Natural killer cell (primary cell): ENCODE measurements around the gene DOCK7. TPM values are rescaled to one million over a fixed set of nuclear protein-coding genes. Genes with fewer than 3 reads are reported as not detected.

Experiments
- ATAC-seq, 3 donors: fragments of 150-1000 bp in 2 of 3; fragments of 200-7000 bp in 1 of 3; cut with Tn5 transposase; 1 replicate in 1 of 3; 2 replicates in 2 of 3; pipeline ENCODE4 v1.10.0; 2021; ENCODE audit warnings: mild to moderate bottlenecking in 2 of 3, moderate library complexity in 2 of 3
- DNase-seq, 2 donors: peaks; one replicate each; pipeline versions ENCODE4 v3.0.0 to v3.0.0-alpha.2; 2013 to 2021; ENCODE audit warnings: mixed read lengths in 1 of 2
- H3K27ac ChIP-seq: one replicate; pipeline ENCODE4 v1.5.1; 2013; ENCODE audit warnings: mild to moderate bottlenecking, low read length
- H3K27me3 ChIP-seq: one replicate; pipeline ENCODE4 v1.6.1; 2013; ENCODE audit warnings: low read length; ENCODE audit not compliant: control insufficient read depth, insufficient read depth
- H3K36me3 ChIP-seq: one replicate; pipeline ENCODE4 v1.6.1; 2013; ENCODE audit warnings: low read length; ENCODE audit not compliant: control insufficient read depth, insufficient read depth
- H3K4me1 ChIP-seq: one replicate; pipeline ENCODE4 v1.6.1; 2013; ENCODE audit warnings: low read length; ENCODE audit not compliant: control insufficient read depth, insufficient read depth
- H3K4me3 ChIP-seq: one replicate; pipeline ENCODE4 v1.5.1; 2013; ENCODE audit warnings: low read length
- H3K9me3 ChIP-seq: one replicate; pipeline ENCODE4 v1.6.1; 2013; ENCODE audit warnings: low read length; ENCODE audit not compliant: control insufficient read depth, insufficient read depth
- H3K27ac Mint-ChIP-seq, 2 donors: one replicate each; pipeline ENCODE4 v1.8.0; 2022; ENCODE audit warnings: mild to moderate bottlenecking in 2 of 2, mixed read lengths in 2 of 2, moderate library complexity in 1 of 2
- H3K27me3 Mint-ChIP-seq, 2 donors: one replicate each; pipeline ENCODE4 v1.8.0; 2022; ENCODE audit warnings: low read depth in 2 of 2, mixed read lengths in 2 of 2
- H3K36me3 Mint-ChIP-seq: one replicate; pipeline ENCODE4 v1.8.0; 2022; ENCODE audit warnings: mixed read lengths
- H3K4me1 Mint-ChIP-seq, 2 donors: one replicate each; pipeline ENCODE4 v1.8.0; 2022; ENCODE audit warnings: mixed read lengths in 2 of 2
- H3K4me3 Mint-ChIP-seq: one replicate; pipeline ENCODE4 v1.8.0; 2022; ENCODE audit warnings: mild to moderate bottlenecking, moderate library complexity, mixed read lengths
- H3K9me3 Mint-ChIP-seq, 2 donors: one replicate each; pipeline ENCODE4 v1.8.0; 2022; ENCODE audit warnings: mixed read lengths in 2 of 2
- WGBS: methylation state at CpG from one replicate; pipeline ENCODE4 v1.1.7; 2013; ENCODE audit warnings: missing lambda C conversion rate; ENCODE audit not compliant: insufficient coverage; 5-methylcytosine and 5-hydroxymethylcytosine counted together
- intact Hi-C: fragments of 100-400 bp; cut with micrococcal nuclease; formaldehyde crosslinking; loops from one replicate; pipeline ENCODE4 v1.14.2; 2022
- total RNA-seq, 4 donors: library from RNA; stranded (reverse); fragments of 120-200 nt in 1 of 4; gene quantifications; one replicate each; pipeline versions ENCODE4 v1.2.3 to v1.2.4, GENCODE V29; 2013 to 2022
- TF ChIP-seq, protein P1 (sequence below): fragments of 200-600 bp; IDR thresholded peaks from one replicate; pipeline ENCODE4 v1.8.0; 2022; ENCODE audit warnings: antibody characterized with exemption

DOCK7 gene
- total RNA-seq, 3 donors from 2014 or later (not counting 1 experiment from before 2014, with no cell fraction given), result 4.3 to 13.1 (median 6.0) TPM

DNA sequence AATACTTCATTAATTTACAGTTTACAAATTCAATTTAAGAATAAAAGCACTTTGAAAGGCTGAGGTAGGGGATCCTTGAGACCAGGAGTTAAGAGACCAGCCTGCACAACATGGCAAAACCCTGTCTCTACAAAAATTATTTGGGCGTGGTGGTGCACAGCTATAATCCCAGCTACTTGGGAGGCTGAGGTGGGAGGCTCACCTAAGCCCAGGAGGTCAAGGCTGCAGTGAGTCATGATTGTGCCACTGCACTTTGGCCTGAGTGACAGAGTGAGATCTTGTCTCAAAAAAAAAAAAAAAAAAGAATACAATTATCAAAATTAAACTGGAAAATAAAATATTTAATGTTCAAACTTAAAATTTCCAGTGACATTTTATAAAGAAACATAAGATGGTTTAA lies 179.2 kb downstream of the DOCK7 start:
- Histone ChIP-seq H3K4me3 (no peak overlapping the region), H3K27me3 (no peaks in the 10 kb centered on the region), H3K27ac (no peak overlapping the region), H3K9me3 (no peaks in the 10 kb centered on the region), H3K36me3 (no peaks in the 10 kb centered on the region), H3K4me1 (no peaks in the 10 kb centered on the region)
- Mint-ChIP-seq H3K9me3 (no peaks in the 10 kb centered on the region), H3K4me3 (no peak overlapping the region), H3K27me3 (no peaks in the 10 kb centered on the region), H3K4me1 (no peaks in the 10 kb centered on the region), H3K36me3 (no peaks in the 10 kb centered on the region), H3K27ac (no peak overlapping the region)
- TF ChIP-seq, protein P1, sequence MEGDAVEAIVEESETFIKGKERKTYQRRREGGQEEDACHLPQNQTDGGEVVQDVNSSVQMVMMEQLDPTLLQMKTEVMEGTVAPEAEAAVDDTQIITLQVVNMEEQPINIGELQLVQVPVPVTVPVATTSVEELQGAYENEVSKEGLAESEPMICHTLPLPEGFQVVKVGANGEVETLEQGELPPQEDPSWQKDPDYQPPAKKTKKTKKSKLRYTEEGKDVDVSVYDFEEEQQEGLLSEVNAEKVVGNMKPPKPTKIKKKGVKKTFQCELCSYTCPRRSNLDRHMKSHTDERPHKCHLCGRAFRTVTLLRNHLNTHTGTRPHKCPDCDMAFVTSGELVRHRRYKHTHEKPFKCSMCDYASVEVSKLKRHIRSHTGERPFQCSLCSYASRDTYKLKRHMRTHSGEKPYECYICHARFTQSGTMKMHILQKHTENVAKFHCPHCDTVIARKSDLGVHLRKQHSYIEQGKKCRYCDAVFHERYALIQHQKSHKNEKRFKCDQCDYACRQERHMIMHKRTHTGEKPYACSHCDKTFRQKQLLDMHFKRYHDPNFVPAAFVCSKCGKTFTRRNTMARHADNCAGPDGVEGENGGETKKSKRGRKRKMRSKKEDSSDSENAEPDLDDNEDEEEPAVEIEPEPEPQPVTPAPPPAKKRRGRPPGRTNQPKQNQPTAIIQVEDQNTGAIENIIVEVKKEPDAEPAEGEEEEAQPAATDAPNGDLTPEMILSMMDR, result no peak
- ATAC-seq (no peak), DNase-seq (no peak)
- intact Hi-C loops, result no loop called here
- WGBS, result 85% methylated on average over 1 of the region's 1 CpG

DNA sequence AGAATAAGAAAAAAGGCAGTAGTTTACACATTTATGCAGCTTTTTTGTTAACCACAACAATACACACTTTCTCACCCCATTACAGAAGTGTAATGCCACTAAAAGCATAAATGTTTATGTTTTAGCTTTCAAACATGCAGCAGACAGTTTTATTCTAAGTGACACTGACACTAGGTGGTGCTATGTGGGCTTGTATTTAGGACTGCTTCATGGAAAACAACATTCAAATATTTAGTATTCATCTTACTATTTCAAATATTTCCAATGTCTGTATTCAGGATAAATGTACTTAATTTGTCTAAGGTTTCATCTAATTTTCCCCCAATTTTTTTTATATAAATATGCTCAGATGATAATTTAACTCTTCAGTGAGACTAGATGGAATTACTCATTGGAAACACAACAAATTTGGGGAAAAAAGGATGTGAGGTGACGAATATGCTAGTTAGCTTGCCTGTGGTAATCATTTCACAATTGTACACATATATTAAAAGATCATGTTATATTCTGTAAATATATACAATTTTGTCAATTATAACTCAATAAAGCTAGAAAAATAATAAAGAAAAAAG lies 179.9 kb downstream of the DOCK7 start:
- H3K4me3 ChIP-seq, result no peak overlapping the region
- no peak overlapping the region for H3K27ac ChIP-seq
- DNase-seq (peak in 1 of 2 donors; percentile 60), ATAC-seq (peak in 1 of 3 donors; percentile 40)
- intact Hi-C loops, result no loop called here
- no peaks in the 10 kb centered on the region for H3K4me1 Mint-ChIP-seq
- TF ChIP-seq, protein P1, result peak; percentile 35
- no peaks in the 10 kb centered on the region for H3K27me3 Mint-ChIP-seq
- no peaks in the 10 kb centered on the region for H3K36me3 Mint-ChIP-seq
- no peaks in the 10 kb centered on the region for H3K9me3 Mint-ChIP-seq
- no peaks in the 10 kb centered on the region for H3K27me3 ChIP-seq
- no CpG with 5 or more reads among the region's 1 CpG for WGBS
- no peaks in the 10 kb centered on the region for H3K9me3 ChIP-seq
- no peaks in the 10 kb centered on the region for H3K36me3 ChIP-seq
- no peak overlapping the region for H3K27ac Mint-ChIP-seq
- no peaks in the 10 kb centered on the region for H3K4me1 ChIP-seq
- no peak overlapping the region for H3K4me3 Mint-ChIP-seq

DNA sequence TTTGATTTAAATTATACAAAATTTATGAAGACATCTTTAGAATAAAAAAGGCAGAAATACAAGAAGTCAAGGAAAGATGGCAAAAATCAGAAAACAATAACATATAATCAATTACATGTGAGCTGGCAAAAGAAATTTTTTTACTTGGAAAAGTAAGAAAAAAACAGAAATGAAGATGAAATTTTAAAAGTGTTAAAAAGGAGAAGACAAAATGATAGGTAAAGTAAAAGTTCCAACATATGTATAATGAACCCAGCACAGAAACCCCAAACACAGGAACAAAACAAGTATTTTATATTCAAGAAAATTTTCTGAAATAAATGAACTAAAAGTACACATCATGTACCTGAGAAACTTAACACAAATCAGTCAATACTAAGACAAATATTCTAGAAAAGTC lies 188.0 kb downstream of the DOCK7 start:
- TF ChIP-seq, protein P1, result no peak
- Mint-ChIP-seq H3K9me3 (no peaks in the 10 kb centered on the region), H3K4me3 (no peak overlapping the region), H3K4me1 (no peaks in the 10 kb centered on the region), H3K36me3 (no peaks in the 10 kb centered on the region), H3K27me3 (no peaks in the 10 kb centered on the region), H3K27ac (no peak overlapping the region)
- intact Hi-C loops, result no loop called here
- H3K27ac ChIP-seq, result no peak overlapping the region
- no peaks in the 10 kb centered on the region for H3K27me3 ChIP-seq
- DNase-seq (no peak), ATAC-seq (no peak)
- H3K4me3 ChIP-seq, result no peak overlapping the region
- H3K4me1 ChIP-seq, result no peaks in the 10 kb centered on the region
- no peaks in the 10 kb centered on the region for H3K36me3 ChIP-seq
- no peaks in the 10 kb centered on the region for H3K9me3 ChIP-seq

DNA sequence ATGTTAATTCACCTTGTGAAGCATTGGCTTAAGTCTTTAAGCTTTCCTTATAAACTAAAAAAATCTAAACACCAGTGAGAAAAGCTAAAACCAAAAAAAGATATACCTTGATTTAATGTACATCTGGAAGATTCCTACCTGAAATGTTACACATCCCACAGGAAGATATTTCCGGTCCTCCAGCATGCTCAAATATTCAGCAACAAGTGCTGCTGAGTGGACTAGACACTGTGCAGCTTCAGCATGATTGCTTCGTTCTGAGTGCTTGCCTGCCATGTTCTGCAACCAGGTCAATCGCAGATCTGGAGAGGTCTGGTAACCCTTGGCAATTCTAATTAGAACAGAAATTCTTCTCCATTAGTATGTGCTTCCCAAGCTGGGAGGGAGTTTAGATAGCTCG lies 194.0 kb downstream of the DOCK7 start:
- no peaks in the 10 kb centered on the region for H3K27me3 ChIP-seq
- Mint-ChIP-seq H3K27ac (no peak overlapping the region), H3K27me3 (no peaks in the 10 kb centered on the region), H3K4me1 (no peaks in the 10 kb centered on the region), H3K36me3 (no peaks in the 10 kb centered on the region), H3K9me3 (no peaks in the 10 kb centered on the region), H3K4me3 (no peak overlapping the region)
- ATAC-seq, result no peak
- H3K4me3 ChIP-seq, result no peak overlapping the region
- no peak for DNase-seq
- no peaks in the 10 kb centered on the region for H3K9me3 ChIP-seq
- H3K27ac ChIP-seq, result no peak overlapping the region
- H3K36me3 ChIP-seq, result peaks cover 10% of the 10 kb centered on the region
- WGBS, result 88% methylated on average over 4 of the region's 4 CpGs
- intact Hi-C loops, result no loop called here
- no peaks in the 10 kb centered on the region for H3K4me1 ChIP-seq
- TF ChIP-seq, protein P1, result no peak
